ENCODE data around the gene KIAA1328.

The KIAA1328 gene

GRCh38 chr18:36953047-36953446 is 124.1 kb downstream of the KIAA1328 start:
- no peak for DNase-seq (ENCODE audit: low read depth)

GRCh38 chr18:36960038-36960437 is 131.1 kb downstream of the KIAA1328 start:
- no peak for DNase-seq (ENCODE audit: low read depth)

- DNase-seq (ENCODE audit: low read depth): no peak
Measured at GRCh38 chr18:36963464-36963863, 134.5 kb downstream of the KIAA1328 start.

GRCh38 chr18:36974686-36975085 is 145.8 kb downstream of the KIAA1328 start:
- no peak for DNase-seq (ENCODE audit: low read depth)

GRCh38 chr18:36977121-36977520 is 148.2 kb downstream of the KIAA1328 start:
- DNase-seq (ENCODE audit: low read depth): no peak

- no peak for DNase-seq (ENCODE audit: low read depth)
Measured at GRCh38 chr18:36993068-36993467, 164.1 kb downstream of the KIAA1328 start.

- DNase-seq (ENCODE audit: low read depth): no peak
Measured at GRCh38 chr18:37006742-37007141, 177.8 kb downstream of the KIAA1328 start.

- DNase-seq (ENCODE audit: low read depth): no peak
Measured at GRCh38 chr18:37012452-37012851, 183.5 kb downstream of the KIAA1328 start.

- no peak for DNase-seq (ENCODE audit: low read depth)
Measured at GRCh38 chr18:37019157-37019827, 190.4 kb downstream of the KIAA1328 start.

GRCh38 chr18:37033419-37033818 is 204.5 kb downstream of the KIAA1328 start:
- DNase-seq (ENCODE audit: low read depth): no peak

- DNase-seq (ENCODE audit: low read depth): no peak
Measured at GRCh38 chr18:37042381-37042780, 213.5 kb downstream of the KIAA1328 start.

- no peak for DNase-seq (ENCODE audit: low read depth)
Measured at GRCh38 chr18:37055137-37055802, 226.3 kb downstream of the KIAA1328 start.

- DNase-seq (ENCODE audit: low read depth): no peak
Measured at GRCh38 chr18:37064187-37064586, 235.3 kb downstream of the KIAA1328 start.

- DNase-seq (ENCODE audit: low read depth): no peak
Measured at GRCh38 chr18:37065254-37065653, 236.3 kb downstream of the KIAA1328 start.

GRCh38 chr18:37084912-37085311 is 256.0 kb downstream of the KIAA1328 start:
- DNase-seq (ENCODE audit: low read depth): no peak

GRCh38 chr18:37085362-37085761 is 256.4 kb downstream of the KIAA1328 start:
- DNase-seq (ENCODE audit: low read depth): no peak

GRCh38 chr18:37107748-37108522 is 279.0 kb downstream of the KIAA1328 start:
- DNase-seq (ENCODE audit: low read depth): no peak

GRCh38 chr18:37122877-37123276 is 293.9 kb downstream of the KIAA1328 start:
- no peak for DNase-seq (ENCODE audit: low read depth)

GRCh38 chr18:37124516-37124915 is 295.6 kb downstream of the KIAA1328 start:
- DNase-seq (ENCODE audit: low read depth): no peak

GRCh38 chr18:37135177-37135576 is 306.2 kb downstream of the KIAA1328 start:
- DNase-seq (ENCODE audit: low read depth): no peak

- no peak for DNase-seq (ENCODE audit: low read depth)
Measured at GRCh38 chr18:37138456-37138855, 309.5 kb downstream of the KIAA1328 start.

- no peak for DNase-seq (ENCODE audit: low read depth)
Measured at GRCh38 chr18:37139876-37140275, 310.9 kb downstream of the KIAA1328 start.

GRCh38 chr18:37144921-37145320 is 316.0 kb downstream of the KIAA1328 start:
- no peak for DNase-seq (ENCODE audit: low read depth)
